A549 (cell line): ENCODE results near the gene IZUMO3.

Experiments used
- CTCF ChIP-seq: fragments of >200 bp; sonication (Bioruptor Twin); formaldehyde crosslinking; IDR thresholded peaks from 3 replicates; pipeline ENCODE4 v1.5.1; 2016
- MAX ChIP-seq: IDR thresholded peaks from 2 replicates; pipeline ENCODE4 v1.6.1; 2012
- POLR2A ChIP-seq: IDR thresholded peaks from 2 replicates; pipeline ENCODE4 v1.6.1; 2012; ENCODE audit warnings: mild to moderate bottlenecking, low read length
- POLR2AphosphoS2 ChIP-seq: conservative IDR thresholded peaks from 2 replicates; pipeline ENCODE4 v1.6.1; 2012; ENCODE audit warnings: low read length, improper control_type of control experiment, inconsistent platforms
- RAD21 ChIP-seq, 2 experiments: fragments of >200 bp in 1 of 2; sonication (Bioruptor Twin) in 1 of 2; formaldehyde crosslinking in 1 of 2; IDR thresholded peaks in 1 of 2; conservative IDR thresholded peaks in 1 of 2; 2 replicates in 1 of 2; 3 replicates in 1 of 2; pipeline ENCODE4 v1.6.1; 2012 to 2018; ENCODE audit warnings: inconsistent platforms in 1 of 2
- RARB ChIP-seq: fragments of 250-450 bp; sonication (Bioruptor Pico); IDR thresholded peaks from 2 replicates; pipeline ENCODE4 v1.8.0; 2021; ENCODE audit warnings: mild to moderate bottlenecking, moderate library complexity
- USF2 ChIP-seq: fragments of 450-650 bp; IDR thresholded peaks from 2 replicates; pipeline ENCODE4 v1.6.1; 2014; ENCODE audit warnings: antibody characterized with exemption

- TF ChIP-seq CTCF (no peak), RARB (CRISPR knock-in tag) (no peak), RAD21 (conservative IDR thresholded peaks at IDR 0.05 in 1 of 2, IDR thresholded peaks at IDR 0.05 in 1 of 2) (no peak), USF2 (no peak), MAX (no peak), POLR2AphosphoS2 (no peak), POLR2A (no peak)
Measured at GRCh38 chr9:24518545-24518944, 27.2 kb downstream of the IZUMO3 start.
